HG02885 (cell line): ENCODE results near the gene OR8G5.
"Not testable (repeated sequence)": the region's sequence is repeated elsewhere in the genome, so short reads cannot be mapped to it uniquely, and the experiment has no call there.

Experiments used
- ATAC-seq: cut with Tn5 transposase; IDR thresholded peaks from one replicate; pipeline ENCODE4 v1.9.1; 2021; ENCODE audit warnings: mild to moderate bottlenecking; ENCODE audit not compliant: unreplicated experiment, poor library complexity

OR8G5 gene

DNA sequence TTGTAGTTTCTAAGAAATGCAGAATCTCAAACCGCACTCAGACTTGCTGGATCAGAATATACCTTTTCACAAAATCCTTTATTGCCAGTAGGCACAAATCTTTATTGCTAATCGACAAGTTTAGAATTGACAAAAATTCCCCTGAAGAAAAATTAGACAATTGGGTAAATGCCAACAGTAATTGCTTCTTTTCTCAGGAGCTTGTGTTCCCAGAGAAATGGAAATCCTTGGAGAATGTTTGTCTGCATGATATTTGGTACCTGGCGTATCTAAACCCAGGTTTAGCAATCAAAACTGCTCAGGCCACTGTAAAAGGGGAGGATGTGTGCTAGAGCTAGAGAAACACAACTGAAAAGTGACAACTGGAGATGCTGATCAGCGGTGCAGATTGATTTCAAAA, at the start of gene OR8G5:
Gene OR8G5 (plus strand): TSS at position 301 of the 400 bp plus-strand sequence. CDS start 8,556 bp downstream, outside the sequence.
- ATAC-seq = no peak

- no peak for ATAC-seq
These were observed 48.9 kb upstream of the OR8G5 start for GRCh38 chr11:124207102-124207792.

DNA sequence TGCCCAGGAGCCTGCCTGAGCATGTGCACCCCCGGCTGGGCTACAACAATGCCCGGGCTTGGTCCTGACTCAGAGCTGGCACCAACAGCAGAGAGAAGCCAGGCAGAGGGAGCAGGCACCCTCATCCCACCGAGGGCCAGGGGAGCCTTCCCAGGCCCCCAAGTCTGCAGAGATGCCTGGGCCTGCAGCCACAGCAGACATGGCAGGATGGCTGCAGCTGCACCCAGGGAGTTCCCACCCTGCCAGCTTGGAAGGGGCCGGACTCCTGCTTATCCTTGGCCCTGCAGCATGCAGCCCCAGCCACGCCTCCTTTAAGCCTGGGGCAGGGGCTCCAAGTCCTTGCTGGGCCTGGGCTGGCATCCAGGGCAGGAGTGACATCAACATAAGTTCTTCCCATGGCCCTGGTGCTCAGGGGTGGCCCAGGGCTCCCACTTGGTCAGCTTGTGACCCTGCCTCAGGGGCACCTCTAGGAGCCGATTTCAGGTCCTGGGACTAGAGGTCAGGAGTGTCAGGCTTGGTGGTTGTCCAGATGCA, 46.3 kb upstream of the OR8G5 start:
- no peak for ATAC-seq

GRCh38 chr11:124210421-124210820, 45.8 kb upstream of the OR8G5 start:
- no peak for ATAC-seq

- no peak for ATAC-seq
These were observed 44.9 kb upstream of the OR8G5 start for GRCh38 chr11:124211321-124211720.

GRCh38 chr11:124214027-124214426, 42.1 kb upstream of the OR8G5 start:
- no peak for ATAC-seq

DNA sequence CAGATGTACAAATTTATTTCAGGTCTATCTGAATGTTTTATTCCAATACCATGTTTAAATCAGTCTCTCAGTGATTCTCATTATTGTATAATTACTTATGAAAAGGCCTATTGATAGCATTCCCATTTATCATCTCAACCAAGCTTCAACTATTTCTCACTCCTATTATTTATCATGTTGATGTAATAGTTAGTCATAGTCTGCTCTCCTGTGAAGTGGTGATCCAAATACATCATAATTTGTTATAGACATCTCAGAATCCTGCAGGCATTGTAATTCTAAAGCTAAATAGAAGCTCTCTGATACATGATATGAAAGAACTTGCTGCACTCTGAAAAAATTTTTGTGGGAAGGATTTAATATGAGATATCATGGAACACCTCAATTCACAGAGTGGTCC, 37.0 kb upstream of the OR8G5 start:
- no peak for ATAC-seq

DNA sequence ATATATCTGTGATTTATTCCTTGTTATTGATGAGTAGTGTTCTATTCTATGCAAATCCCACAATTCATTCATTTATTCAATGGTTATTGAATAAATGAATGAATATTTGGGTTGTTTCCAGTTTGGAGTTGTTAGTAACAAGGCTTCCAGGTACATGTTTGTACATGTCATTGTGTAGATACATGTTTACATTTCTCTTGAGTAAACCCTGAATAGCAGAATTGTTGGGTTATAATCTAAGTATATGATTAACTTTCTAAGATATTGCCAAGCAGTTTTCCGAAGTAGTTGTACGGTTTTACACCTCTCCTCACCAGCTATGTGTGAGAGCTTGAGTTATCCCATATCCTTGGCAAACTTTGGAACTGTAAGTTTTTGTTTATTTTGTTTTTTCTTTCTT, 33.8 kb upstream of the OR8G5 start:
- no peak for ATAC-seq

- not testable (repeated sequence) for ATAC-seq
These were observed 31.4 kb upstream of the OR8G5 start for GRCh38 chr11:124224618-124225423.

DNA sequence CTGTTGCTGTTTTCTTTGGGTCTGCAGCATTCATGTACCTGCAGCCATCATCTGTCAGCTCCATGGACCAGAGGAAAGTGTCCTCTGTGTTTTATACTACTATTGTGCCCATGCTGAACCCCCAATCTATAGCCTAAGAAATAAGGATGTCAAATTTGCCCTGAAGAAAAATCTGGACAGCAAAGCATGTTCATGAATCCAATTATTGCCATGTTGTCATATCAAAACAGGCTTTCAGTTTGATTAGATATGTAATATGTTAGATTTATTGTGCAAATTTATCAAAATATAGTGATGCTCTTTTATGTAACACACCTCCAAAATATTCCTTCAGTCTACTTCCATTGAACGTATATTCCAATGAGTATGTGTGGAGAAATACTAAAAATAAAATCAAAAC, 30.7 kb upstream of the OR8G5 start:
- ATAC-seq = no peak

GRCh38 chr11:124233376-124233775, 22.8 kb upstream of the OR8G5 start:
- ATAC-seq = no peak

GRCh38 chr11:124238512-124238911, 17.7 kb upstream of the OR8G5 start:
- no peak for ATAC-seq

DNA sequence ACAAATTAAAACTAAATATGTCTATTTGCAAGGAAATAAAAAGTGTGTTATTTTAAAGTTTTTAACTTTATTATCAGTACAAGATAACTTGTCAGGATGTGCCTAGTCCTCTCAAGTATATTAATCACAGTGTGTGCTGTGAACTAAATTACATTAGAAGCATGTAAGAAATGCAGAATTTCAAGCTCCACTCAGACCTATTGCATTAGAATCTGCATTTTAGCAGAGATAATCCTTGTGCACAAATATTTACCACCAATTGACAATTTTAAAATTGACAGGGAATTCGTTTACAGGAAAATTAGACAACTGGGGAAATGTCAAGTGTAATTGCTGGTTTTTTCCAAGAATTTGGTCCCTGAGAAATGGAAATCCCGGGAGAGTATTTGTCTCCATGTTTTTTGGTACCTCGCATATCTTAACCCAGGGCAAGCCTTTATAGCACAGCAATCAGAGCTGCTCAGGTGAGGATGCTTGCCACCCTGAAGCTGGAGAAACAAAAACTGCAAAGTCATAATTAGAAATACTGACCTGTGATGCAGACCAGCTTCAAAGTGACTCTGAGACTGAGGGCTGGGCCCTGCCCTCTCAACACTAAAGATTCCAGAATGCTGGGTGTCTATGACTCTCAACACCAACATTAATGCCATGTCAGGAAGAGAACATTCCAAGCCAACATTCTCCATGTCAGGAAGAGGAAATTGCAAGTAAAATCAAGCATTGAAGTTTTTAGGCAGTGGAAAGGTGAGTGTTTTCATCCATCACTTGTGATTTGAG, 15.4 kb upstream of the OR8G5 start, which contains the start of gene OR8G1:
Gene OR8G1 (plus strand): TSS at position 475 of the 777 bp plus-strand sequence. CDS start 8,581 bp downstream, outside the sequence.
- no peak for ATAC-seq

GRCh38 chr11:124249869-124250268, 6.3 kb upstream of the OR8G5 start:
- not testable (repeated sequence) for ATAC-seq

GRCh38 chr11:124265041-124265440, 8.9 kb downstream of the OR8G5 start:
- not testable (repeated sequence) for ATAC-seq

- ATAC-seq = not testable (repeated sequence)
These were observed 14.7 kb downstream of the OR8G5 start for GRCh38 chr11:124270886-124271285.

- no peak for ATAC-seq
These were observed 17.8 kb downstream of the OR8G5 start for GRCh38 chr11:124274000-124274399.

- no peak for ATAC-seq
These were observed 19.9 kb downstream of the OR8G5 start for GRCh38 chr11:124276081-124276480.

GRCh38 chr11:124277207-124277606, 21.0 kb downstream of the OR8G5 start:
- ATAC-seq = no peak

DNA sequence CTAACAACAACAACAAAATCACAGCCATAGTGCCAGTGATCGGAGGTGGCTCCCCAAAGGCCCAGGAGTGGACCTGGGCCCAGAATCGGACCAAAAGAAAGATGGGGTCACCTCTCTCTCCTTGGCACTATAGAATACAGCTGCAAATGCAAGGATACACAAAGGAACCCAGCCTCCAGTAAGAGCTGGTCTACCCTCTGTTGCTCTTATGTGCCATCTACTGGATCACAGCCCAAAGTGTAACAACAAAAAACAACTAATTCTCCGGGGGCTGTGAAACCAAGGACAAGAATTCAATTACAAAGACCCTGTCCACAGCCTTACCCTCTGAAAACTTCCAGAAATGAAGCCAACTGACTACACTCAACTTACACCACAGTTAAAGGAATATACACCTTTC, 21.6 kb downstream of the OR8G5 start:
- no peak for ATAC-seq
